ENCODE measurements around the gene KRT20. TPM values are rescaled to one million over a fixed set of nuclear protein-coding genes. Genes with fewer than 3 reads are reported as not detected.

Gene KRT20
- total and polyA plus RNA-seq, 2 of the 8 experiments (the other 6 are each of a cell fraction or from before 2014, with no cell fraction given): not detected

DNA sequence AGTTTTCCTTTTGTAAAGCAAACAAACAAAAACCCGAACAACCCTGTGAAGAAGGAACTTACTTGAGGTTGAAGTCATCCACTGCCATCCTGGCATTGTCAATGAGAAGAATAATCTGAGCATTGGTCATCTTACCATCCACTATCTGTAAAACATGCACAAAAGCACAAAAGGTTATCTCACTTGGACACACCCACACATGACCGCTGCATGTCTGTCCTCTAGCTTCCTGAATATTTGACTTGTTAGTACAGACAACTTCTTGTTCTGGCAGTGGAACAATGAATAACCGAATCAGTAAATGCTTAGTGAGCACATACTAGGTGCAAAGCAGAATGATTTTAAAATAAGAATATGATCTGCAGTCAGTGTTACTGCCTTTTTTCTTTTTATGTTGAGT, 46.3 kb upstream of the KRT20 start:
- no peak overlapping the region for H3K4me3 ChIP-seq (ENCODE audit: extremely low read depth in 1 of 4, insufficient read depth in 2 of 4, low read depth in 3 of 4, low read length in 4 of 4)
- no peak overlapping the region for H3K27ac ChIP-seq (ENCODE audit: low read depth, low read length)
- H2BK12ac ChIP-seq (ENCODE audit: low read depth, low read length): no peak overlapping the region
- H3K9me3 ChIP-seq (ENCODE audit: insufficient read depth in 2 of 2, low read depth in 1 of 2, low read length in 1 of 2): no peaks in the 10 kb centered on the region
- no peaks in the 10 kb centered on the region for H3K79me2 ChIP-seq (ENCODE audit: control insufficient read depth in 1 of 2, insufficient read depth in 2 of 2, low read length in 2 of 2)
- no peak overlapping the region for H2AFZ ChIP-seq (ENCODE audit: low read length)
- H2BK20ac ChIP-seq (ENCODE audit: low read length): no peak overlapping the region
- no peak overlapping the region for H3K23ac ChIP-seq (ENCODE audit: insufficient read length)
- no peak overlapping the region for H3K9ac ChIP-seq (replicated peaks in 1 of 4; ENCODE audit: extremely low read depth in 1 of 4, low read depth in 3 of 4, low read length in 3 of 4)
- H2BK15ac ChIP-seq (ENCODE audit: low read length): no peak overlapping the region
- H3K56ac ChIP-seq (replicated peaks; ENCODE audit: insufficient read length, low read depth, low read length): no peak overlapping the region
- no peak overlapping the region for H2AK5ac ChIP-seq (ENCODE audit: low read depth, low read length)
- no peak overlapping the region for H3K4ac ChIP-seq (replicated peaks; ENCODE audit: insufficient read length, low read depth, low read length)
- H2BK5ac ChIP-seq (ENCODE audit: low read depth, low read length): no peak overlapping the region
- no peaks in the 10 kb centered on the region for H4K20me1 ChIP-seq (replicated peaks in 1 of 2; ENCODE audit: control insufficient read depth in 1 of 2, insufficient read depth in 2 of 2, low read length in 2 of 2)
- ChIA-PET CTCF (ENCODE audit: partially characterized antibody) (interaction anchor here (1.3 to 1.9 kb wide), 2 partner anchors 21 to 94 kb away, joined by 3 to 5 read pairs; no protein-coding TSS in a partner anchor), POLR2A (ENCODE audit: partially characterized antibody) (no interaction called here)
- H3K23me2 ChIP-seq (ENCODE audit: low read depth, low read length): no peaks in the 10 kb centered on the region
- H3K27me3 ChIP-seq (replicated peaks in 1 of 4; ENCODE audit: control insufficient read depth in 3 of 4, extremely low read depth in 1 of 4, insufficient read depth in 3 of 4, low read length in 3 of 4): no peaks in the 10 kb centered on the region
- no peaks in the 10 kb centered on the region for H3K4me1 ChIP-seq (replicated peaks in 1 of 4; ENCODE audit: control insufficient read depth in 3 of 4, insufficient read depth in 4 of 4, low read length in 3 of 4)
- no peak overlapping the region for H4K91ac ChIP-seq (replicated peaks; ENCODE audit: insufficient read length, low read length)
- H3K36me3 ChIP-seq (ENCODE audit: control insufficient read depth in 2 of 4, insufficient read depth in 4 of 4, low read length in 3 of 4): no peaks in the 10 kb centered on the region
- no peak overlapping the region for H3K4me2 ChIP-seq (ENCODE audit: insufficient read depth in 1 of 2, low read depth in 2 of 2, low read length in 2 of 2)
- no peak overlapping the region for H3K14ac ChIP-seq (ENCODE audit: insufficient read length)
- H3K18ac ChIP-seq (ENCODE audit: extremely low read depth, low read length): no peak overlapping the region
- 91% methylated on average over 3 of the region's 3 CpGs; no CpG with 5 or more reads in 1 of the 2 experiments for WGBS, 2 experiments (ENCODE audit: extremely low coverage in 1 of 2, insufficient coverage in 1 of 2, insufficient read length in 1 of 2, insufficient replicate concordance in 2 of 2, low coverage in 1 of 2, low lambda C conversion rate in 2 of 2, missing lambda C conversion rate in 1 of 2)
- H4K8ac ChIP-seq (ENCODE audit: extremely low read depth, insufficient read depth, low read length): no peak overlapping the region
- FAIRE-seq (no peak), DNase-seq (ENCODE audit: low read depth in 1 of 2, low spot score in 2 of 2) (no peak)
- no peak overlapping the region for H4K5ac ChIP-seq (ENCODE audit: insufficient read length, low read depth, low read length)
- H3K79me1 ChIP-seq (ENCODE audit: low read depth, low read length): no peaks in the 10 kb centered on the region
- TF ChIP-seq CTBP2 (IDR thresholded peaks at IDR 0.05; ENCODE audit: borderline replicate concordance, insufficient read depth, insufficient read length, low read length): no peak
- no peak for TF ChIP-seq CBX5 (IDR thresholded peaks at IDR 0.05; ENCODE audit: low read depth, low read length)
- no peak for TF ChIP-seq SP1 (IDR thresholded peaks at IDR 0.05; ENCODE audit: low read depth, low read length)
- no peak for TF ChIP-seq CHD1 (IDR thresholded peaks at IDR 0.05; ENCODE audit: low read depth, low read length)
- no peak for TF ChIP-seq SRF (IDR thresholded peaks at IDR 0.05; ENCODE audit: low read depth, low read length)
- TF ChIP-seq RNF2 (IDR thresholded peaks at IDR 0.05; ENCODE audit: borderline replicate concordance, low read depth, low read length, missing control alignments, poor library complexity, severe bottlenecking): no peak
- TF ChIP-seq TAF7 (optimal IDR thresholded peaks at IDR 0.05; ENCODE audit: borderline replicate concordance, low read depth, low read length): no peak
- no peak for TF ChIP-seq KDM5A (IDR thresholded peaks at IDR 0.05; ENCODE audit: low read length)
- no peak for TF ChIP-seq RAD21 (IDR thresholded peaks at IDR 0.05 in 1 of 2, conservative IDR thresholded peaks at IDR 0.05 in 1 of 2; ENCODE audit: low read depth in 2 of 2, low read length in 2 of 2)
- TF ChIP-seq POU5F1 (IDR thresholded peaks at IDR 0.05; ENCODE audit: low read depth, low read length): no peak
- TF ChIP-seq CREB1 (IDR thresholded peaks at IDR 0.05): no peak
- TF ChIP-seq POLR2AphosphoS5 (IDR thresholded peaks at IDR 0.05; ENCODE audit: low read depth, low read length): no peak
- TF ChIP-seq TAF1 (IDR thresholded peaks at IDR 0.05; ENCODE audit: low read depth, low read length): no peak
- H2BK120ac ChIP-seq (replicated peaks; ENCODE audit: low read depth, low read length): no peak overlapping the region
